ENCODE results near the gene N4BP2.

The N4BP2 gene

DNA sequence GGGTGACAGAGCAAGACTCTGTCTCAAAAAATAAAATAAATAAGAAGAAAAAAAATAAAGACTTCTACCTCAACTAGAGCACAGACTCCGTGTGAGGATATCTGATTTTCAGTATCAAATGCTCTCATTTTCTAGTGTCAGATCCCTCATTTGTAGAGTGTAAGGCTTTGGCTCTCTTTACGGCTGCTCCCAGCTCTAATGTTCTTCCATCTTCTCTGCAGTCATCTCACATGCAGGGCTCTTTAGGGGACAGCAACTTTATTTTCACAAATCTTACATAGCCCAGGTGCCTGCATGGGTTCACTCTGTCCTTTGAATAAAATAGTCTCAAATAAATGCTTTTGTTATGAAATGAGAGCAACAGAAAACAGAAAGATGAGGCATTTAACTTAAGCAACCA, 120.9 kb downstream of the N4BP2 start:
- TF ChIP-seq, protein P1, sequence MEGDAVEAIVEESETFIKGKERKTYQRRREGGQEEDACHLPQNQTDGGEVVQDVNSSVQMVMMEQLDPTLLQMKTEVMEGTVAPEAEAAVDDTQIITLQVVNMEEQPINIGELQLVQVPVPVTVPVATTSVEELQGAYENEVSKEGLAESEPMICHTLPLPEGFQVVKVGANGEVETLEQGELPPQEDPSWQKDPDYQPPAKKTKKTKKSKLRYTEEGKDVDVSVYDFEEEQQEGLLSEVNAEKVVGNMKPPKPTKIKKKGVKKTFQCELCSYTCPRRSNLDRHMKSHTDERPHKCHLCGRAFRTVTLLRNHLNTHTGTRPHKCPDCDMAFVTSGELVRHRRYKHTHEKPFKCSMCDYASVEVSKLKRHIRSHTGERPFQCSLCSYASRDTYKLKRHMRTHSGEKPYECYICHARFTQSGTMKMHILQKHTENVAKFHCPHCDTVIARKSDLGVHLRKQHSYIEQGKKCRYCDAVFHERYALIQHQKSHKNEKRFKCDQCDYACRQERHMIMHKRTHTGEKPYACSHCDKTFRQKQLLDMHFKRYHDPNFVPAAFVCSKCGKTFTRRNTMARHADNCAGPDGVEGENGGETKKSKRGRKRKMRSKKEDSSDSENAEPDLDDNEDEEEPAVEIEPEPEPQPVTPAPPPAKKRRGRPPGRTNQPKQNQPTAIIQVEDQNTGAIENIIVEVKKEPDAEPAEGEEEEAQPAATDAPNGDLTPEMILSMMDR (IDR thresholded peaks at IDR 0.05; ENCODE audit: extremely low read depth, insufficient read depth, missing control alignments) = no peak
- DNase-seq (ENCODE audit: low spot score) = no peak
- in situ Hi-C loops (cut with MboI; ENCODE audit: low pct_unique_long_range_greater_than_20kb, low sequenced_read_pairs, unreplicated experiment) = no loop called here

DNA sequence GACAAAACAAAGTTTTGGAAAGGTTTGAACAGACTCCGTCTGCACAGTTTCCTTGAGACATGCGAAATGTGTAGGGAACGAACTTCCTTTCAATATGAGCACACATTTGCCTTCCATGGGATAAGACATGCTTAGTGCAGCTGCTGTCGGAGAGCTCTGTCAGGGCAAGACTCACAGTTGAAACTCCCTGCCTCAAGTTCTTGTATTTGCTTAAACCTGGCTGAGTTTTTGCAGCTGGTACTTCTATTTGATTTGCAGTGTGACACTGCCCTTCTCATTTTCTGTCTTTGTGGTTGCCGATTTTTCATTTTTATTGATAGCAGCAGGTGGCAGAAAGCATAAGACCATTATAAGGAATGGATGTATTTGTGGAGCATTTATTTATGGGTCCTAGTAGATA, 122.0 kb downstream of the N4BP2 start:
- in situ Hi-C loops (cut with MboI; ENCODE audit: low pct_unique_long_range_greater_than_20kb, low sequenced_read_pairs, unreplicated experiment) = no loop called here
- TF ChIP-seq, protein P1 (IDR thresholded peaks at IDR 0.05; ENCODE audit: extremely low read depth, insufficient read depth, missing control alignments) = no peak
- DNase-seq (ENCODE audit: low spot score) = no peak

DNA sequence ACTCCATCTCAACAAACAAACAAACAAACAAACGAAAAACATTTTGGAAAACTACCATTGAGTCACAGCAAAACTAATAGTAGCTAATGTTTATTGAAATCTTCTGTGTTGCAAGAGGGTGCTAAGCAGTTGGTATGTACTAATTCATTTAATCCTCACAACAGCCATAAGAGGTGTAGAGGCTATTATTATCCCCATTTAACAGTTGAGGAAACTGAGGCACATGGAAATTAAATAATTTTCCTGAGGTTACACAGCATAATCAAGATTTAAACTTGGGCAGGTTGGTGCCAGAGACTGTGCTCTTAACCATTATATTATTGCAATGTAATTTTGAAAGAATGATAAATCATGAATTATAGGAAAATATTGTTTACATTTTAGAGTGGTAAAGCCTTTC, 122.7 kb downstream of the N4BP2 start:
- TF ChIP-seq, protein P1 (IDR thresholded peaks at IDR 0.05; ENCODE audit: extremely low read depth, insufficient read depth, missing control alignments) = no peak
- DNase-seq (ENCODE audit: low spot score) = no peak
- in situ Hi-C loops (cut with MboI; ENCODE audit: low pct_unique_long_range_greater_than_20kb, low sequenced_read_pairs, unreplicated experiment) = no loop called here

DNA sequence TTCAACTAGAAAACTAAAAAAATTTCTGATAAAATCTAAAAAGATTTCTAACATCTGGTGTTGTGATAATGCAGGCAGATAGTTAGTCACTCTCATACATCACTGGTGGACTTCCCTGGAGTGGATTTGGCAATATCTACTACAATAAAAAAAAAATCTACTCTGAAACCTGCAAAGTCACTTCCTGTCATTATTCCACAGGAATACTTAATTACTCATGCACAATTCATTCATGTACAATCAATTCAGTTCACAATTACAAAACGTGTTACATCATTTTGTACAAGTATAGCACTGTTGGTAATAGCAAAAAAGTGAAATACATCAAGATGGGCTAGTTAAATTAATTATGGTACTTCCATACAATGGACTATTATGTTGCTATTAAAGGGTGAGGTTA, 123.7 kb downstream of the N4BP2 start:
- TF ChIP-seq, protein P1 (IDR thresholded peaks at IDR 0.05; ENCODE audit: extremely low read depth, insufficient read depth, missing control alignments) = no peak
- no peak for DNase-seq (ENCODE audit: low spot score)
- in situ Hi-C loops (cut with MboI; ENCODE audit: low pct_unique_long_range_greater_than_20kb, low sequenced_read_pairs, unreplicated experiment) = no loop called here

DNA sequence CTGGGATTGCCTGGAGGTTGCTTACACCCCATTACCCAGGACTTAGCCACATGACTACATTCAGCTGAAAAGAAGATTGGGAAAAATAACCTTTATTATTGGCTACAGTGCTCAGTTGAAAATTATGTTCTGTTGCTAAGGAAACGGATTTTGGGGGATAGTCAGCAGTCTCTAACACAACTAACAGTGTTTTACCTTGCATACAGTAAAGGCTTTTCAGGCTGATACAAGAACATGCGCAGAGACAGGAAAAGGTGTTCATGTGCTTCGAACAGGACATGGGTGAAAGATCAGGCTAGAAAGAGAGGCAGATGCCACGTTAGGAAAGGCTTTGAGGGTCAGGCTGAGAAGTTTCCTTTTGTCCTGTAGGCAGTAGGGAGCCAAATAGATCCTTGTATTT, 125.4 kb downstream of the N4BP2 start:
- TF ChIP-seq, protein P1 (IDR thresholded peaks at IDR 0.05; ENCODE audit: extremely low read depth, insufficient read depth, missing control alignments) = no peak
- in situ Hi-C loops (cut with MboI; ENCODE audit: low pct_unique_long_range_greater_than_20kb, low sequenced_read_pairs, unreplicated experiment) = no loop called here
- no peak for DNase-seq (ENCODE audit: low spot score)

DNA sequence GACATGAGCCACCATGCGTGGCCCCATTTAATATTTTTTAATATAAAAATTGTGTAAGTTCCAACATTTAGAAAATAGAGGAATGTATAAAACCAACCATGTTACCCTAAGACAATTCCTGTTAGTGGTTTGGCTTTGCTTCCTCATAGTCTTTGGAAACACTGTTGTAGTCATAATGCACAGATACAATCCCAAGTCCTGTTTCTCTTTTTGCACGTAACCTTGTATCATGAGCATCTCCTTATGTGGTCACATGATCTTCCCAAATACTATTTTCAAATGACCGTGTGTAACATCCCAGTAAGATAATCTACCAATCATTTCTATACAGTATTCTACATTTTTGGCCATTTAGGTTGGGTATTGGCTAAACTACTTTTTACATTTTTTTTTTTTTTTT, 126.3 kb downstream of the N4BP2 start:
- TF ChIP-seq, protein P1 (IDR thresholded peaks at IDR 0.05; ENCODE audit: extremely low read depth, insufficient read depth, missing control alignments) = no peak
- in situ Hi-C loops (cut with MboI; ENCODE audit: low pct_unique_long_range_greater_than_20kb, low sequenced_read_pairs, unreplicated experiment) = no loop called here
- DNase-seq (ENCODE audit: low spot score) = no peak
